ENCODE data around the gene PDE9A.
A peak's percentile ranks its signal among the peaks of the same experiment; 100 is the strongest.

Gene PDE9A

DNA sequence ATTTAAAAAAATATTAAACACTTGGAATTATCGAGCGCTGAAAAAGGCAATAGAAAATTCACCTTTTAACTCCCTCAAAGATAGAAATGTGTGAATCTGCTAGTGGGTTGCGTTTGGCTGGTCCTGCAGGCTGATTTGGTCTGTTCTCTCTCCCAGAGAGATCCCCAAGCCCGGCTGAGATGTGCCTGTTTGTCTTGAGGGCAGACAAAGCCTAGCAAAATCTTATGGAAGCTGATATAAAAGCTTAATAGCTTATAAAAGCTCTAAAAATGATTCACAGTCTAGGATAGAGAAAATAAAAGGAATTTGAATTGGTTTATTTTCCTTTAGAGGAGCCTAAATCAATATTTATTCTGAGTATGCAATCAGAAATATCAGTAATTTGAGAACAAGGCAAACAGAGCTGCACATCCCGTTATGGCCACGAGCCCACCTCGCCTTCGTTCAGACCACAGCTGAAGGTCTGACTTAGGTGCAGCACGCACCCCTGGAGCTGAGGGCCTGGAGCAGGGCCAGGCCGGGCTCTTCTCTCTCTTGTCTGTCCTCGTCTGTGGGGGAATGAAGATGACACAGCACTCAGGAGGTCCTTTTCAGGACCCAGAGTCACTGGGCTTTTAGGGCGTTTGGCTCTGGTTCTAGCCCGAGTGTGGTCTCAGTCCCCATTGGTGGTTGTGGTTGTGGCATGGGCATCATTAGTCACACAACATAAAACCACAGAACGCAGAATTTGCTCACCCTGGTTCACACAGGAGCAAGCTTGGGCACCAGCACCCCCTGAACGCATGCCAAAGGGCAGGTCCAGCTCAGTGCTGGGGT is 18.6 kb downstream of the PDE9A start:
- DNase-seq (ENCODE audit: low read depth in 2 of 2), result no peak

DNA sequence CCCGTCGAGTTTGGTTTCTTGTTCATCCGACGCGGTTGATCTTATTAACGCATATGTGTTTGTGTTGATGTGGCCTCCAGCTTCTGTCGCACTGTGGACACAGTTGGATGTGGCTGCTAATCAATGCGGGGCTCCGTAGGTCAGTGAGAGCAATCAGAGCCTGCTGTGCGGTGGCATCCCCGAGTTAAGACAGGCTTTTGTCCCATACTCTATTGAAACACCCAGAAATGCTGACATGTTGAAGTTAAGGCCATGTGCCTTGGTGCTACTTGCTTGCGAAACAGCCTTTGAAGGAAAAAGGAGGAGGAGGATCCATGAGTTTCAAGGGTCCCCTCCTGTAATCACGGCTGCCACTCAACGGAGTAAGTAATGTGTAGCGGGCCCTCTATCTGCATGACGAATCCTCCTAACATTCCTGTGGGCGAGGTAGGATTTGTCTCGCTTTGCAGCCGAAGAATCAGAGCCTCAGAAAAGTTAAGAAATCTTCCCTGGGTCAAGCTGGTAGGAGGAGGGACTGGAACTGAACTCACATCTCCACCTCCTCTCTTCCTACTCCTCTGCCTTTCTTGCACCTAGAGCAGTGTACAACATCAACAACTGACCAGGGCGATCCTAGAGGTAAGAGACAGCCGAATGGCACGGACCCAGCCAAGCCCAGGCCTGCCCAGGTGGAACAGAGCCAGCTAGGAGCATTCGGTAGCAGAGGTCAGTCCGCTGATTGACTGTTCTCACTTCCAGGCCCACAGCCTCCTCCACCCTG is 19.5 kb downstream of the PDE9A start:
- DNase-seq (ENCODE audit: low read depth in 2 of 2), result no peak

DNA sequence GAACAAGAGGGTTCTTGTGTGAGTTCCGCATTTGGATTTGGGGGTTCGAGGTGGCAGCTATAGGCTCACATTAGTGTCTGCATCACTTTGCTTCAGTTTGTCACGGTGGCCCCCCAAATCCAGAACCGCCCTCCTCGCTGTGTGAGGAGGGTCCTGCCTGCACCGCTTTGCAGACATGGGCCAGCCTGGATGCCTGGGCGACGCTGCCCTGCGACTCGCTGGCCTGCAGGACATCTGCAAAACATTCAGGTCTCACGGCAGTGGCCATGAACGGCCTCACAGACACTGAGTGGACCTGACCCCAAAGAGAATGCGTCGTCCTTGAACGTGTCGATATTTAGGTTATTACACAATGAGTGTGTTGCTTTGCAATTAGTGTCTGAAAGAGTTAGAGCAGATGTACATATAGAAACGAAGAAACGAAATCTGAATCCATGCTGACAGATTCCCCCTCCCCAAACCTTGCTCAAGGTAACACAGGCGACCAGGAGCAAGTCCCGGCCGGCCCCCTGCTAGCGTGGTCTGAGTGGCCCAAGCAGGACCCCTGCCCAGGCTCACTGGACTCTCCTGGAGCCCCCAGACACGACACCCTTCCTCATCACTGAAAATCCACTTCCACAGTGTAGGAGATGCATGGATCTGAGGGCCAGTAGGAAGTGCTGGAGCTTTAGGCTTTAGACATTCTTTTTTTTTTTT is 20.4 kb downstream of the PDE9A start:
- DNase-seq (ENCODE audit: low read depth in 2 of 2), result no peak

DNA sequence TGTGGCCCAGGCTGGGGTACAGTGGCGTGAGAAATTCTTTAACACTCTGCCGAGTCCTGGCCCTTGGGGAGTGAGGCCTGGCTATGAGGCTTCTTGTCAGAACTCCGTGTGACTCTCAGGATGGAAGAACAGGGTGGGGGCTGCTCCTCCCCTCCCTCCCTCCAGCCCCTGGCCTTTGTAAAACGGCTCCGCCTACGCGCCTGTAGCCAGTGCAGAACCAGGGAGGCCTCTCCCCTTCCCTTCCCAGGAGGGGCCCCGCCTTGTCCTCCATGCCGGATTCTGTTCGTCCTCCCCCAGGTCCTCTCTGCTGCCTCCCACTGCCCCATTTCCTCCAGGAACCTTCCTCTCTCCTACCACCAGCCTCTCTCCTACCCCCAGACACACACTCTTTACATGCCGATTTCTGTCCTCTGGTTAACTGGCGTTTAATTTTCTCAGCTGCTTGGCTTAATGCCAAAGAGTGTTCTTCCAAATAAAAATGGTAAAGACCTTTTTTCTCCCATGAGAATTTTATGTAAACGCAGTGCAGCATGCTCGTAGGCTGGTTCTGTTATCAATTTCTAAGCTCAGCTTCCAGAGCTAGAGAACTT is 21.0 kb downstream of the PDE9A start:
- DNase-seq (ENCODE audit: low read depth in 2 of 2), result no peak

DNA sequence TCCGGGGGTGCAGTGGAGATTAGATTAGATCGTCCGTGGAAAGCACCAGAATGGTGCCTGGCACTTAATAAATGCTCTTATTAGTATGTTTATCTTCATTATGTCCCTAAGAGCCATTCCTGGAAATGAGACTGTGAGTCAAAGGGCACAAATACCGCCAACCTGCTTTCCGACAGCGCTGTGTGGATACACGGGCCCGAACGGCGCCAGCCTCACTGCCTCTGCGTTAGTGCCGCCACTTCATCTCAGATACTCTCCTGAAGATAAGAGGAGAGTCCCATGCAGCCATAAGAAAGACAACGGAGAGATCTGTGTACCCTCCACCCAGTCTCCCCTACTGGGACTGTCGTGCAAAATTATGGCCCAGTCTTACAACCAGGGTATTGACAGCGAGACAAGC is 22.0 kb downstream of the PDE9A start:
- no peak for DNase-seq (ENCODE audit: low read depth in 2 of 2)

DNA sequence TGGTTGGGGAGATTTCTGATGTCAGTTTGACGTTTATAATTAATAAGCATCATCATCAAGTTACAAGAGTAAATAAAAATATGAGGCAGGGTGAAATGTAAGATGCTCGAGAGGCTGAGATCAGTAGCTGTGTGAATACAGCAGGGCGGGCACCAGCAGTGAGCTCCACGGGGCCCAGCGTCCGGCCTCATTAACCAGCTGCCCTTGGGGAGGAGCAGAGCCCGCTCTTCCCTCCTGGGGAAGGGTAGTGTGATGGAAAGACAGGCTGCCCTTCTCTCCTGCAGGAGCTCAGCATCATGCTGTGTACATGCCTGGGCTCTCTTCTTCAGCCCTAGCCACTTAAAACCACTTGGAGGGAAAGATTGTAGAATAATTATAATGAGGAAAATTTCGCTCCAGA is 23.4 kb downstream of the PDE9A start:
- DNase-seq (ENCODE audit: low read depth in 2 of 2), result no peak

DNA sequence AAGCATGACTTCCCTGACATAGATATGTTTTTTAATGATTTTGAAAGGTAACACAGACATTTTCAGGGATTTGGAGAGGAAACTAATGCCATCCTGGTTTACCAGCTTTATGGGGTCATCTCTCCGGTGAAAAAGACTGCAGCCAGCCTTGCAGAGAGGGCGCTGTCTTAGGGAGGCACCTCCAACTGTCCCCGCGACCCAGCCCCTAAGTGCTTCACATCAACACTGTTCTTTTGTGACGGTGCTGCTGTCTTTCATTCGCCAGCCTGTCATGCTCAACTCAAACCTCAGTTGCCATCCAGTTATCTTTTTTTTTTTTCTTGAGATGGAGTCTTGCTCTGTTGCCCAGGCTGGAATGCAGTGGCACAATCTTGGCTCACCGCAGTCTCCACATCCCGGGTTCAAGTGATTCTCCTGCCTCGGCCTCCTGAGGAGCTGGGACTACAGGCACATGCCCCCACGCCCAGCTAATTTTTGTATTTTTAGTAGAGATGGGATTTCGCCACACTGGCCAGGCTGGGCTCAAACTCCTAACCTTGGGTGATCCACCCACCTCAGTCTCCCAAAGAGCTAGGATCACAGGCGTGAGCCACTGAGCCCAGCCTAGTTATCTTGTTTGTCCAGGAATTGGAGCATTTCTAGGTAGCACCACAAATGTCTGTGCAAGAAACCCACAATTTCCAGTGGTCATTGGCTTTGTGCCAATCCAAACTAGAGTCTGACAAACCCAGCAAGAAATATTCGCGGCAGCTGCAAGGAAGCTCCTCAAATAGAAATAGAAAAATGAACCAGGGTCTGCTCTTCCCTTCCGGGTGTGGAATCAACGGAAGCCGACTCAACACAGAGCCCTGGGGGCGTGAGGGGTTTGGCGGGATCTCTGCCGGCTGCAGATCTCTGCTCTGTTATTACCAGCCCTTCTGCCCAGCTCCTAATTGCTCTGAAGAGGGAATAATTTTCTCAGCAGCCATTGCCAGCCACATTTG is 24.2 kb downstream of the PDE9A start:
- no peak for DNase-seq (ENCODE audit: low read depth in 2 of 2)

DNA sequence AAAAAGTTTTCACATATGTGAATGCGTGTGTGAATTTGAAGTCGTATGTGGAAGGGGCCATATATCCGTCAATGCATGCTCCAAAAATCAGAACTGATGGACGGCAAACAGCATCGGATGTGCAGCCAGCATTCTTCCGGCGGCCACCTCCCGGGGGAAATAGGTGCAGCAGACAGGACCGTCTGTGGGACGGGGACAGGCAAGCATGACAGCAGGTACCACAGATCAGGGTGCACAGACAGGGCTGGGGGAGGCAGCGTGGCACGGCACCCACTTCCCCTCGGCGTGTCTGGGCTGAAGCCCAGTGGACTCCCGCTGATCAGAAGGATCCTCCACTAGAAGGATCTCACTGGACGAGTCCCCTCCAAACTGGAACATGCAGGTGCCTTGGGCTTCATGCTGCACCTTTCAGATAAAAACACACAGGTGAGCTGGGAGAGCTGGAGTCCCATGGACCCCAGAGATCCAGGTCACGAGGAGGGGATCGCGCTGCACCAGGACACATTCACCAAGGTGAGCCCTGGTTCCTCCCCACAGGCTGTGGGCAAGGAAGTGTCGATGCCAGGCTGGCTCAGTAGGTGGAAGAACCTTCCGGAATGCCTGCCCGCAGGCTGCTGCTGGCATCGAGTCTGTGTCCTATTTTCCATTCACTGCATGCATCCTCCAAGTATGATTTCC is 25.3 kb downstream of the PDE9A start:
- DNase-seq (ENCODE audit: low read depth in 2 of 2), result no peak

DNA sequence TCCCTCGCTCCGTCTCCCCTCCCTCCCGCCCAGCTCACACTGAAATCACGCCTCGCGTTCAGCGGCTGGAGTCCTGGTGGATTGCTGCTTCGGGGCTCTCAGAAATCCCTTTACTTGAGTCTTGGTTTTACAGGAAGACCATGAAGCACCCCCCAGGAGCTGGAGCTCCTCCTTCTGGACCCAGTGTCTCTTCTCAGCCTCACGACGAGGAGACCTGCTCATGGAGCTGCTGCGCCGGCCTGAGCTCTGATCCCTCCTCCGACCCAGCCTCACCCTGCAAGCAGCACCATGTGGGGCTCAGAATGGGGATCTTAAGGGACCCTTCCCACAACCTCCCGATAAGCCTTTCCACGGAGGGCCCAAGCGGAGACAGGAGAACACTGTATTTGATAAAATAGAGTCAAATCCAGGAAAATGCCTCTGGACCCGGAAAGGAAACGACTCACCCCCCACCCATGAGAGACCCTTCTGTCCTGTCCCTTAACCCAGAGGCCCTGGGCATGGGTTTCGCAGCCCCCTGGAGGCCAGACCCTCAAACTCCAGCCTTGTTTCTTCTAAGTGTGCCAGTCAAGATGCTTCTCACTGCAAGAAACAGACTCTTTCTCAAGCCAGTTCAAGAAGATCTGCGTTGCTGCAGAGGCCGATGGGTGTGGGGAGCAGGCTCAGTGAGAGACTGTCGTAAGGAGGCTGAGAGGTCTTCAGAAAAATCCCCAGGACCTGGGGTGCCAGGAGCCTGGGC is 26.1 kb downstream of the PDE9A start:
- DNase-seq (ENCODE audit: low read depth in 2 of 2), result no peak

DNA sequence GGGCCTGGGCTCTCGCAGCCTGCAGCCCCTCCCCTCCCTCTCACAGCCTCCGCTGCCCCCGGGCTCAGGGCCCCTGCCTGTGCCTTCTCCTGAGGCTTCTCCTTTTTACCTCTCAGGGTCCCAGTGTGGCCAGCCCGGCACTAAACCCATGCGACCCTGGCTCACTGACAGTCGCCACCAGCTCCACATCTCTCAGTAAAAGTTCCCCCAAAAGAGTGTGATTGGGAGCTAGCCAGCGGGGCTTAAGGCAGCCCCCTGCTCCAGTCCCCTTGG is 26.6 kb downstream of the PDE9A start:
- DNase-seq (ENCODE audit: low read depth in 2 of 2), result no peak

DNA sequence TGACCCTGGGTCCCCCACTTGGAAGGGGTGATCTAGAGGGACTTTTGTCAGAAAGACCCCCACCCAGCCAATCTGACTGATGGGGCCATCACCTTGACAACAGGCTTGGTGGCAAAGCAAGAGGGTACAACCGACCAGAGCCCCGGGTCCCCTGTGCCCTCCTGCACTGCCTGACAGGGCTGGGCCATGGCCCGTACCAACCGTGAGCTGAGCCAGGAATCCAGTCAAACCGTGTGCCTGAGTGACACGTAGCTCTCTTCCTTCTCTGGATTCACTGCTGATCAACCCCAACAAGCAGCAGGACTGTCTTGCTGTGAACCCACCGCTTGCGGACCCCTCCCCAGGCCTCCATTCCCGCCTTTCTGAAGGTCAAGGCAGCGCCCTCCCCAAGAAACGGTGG is 27.0 kb downstream of the PDE9A start:
- DNase-seq (ENCODE audit: low read depth in 2 of 2), result no peak

DNA sequence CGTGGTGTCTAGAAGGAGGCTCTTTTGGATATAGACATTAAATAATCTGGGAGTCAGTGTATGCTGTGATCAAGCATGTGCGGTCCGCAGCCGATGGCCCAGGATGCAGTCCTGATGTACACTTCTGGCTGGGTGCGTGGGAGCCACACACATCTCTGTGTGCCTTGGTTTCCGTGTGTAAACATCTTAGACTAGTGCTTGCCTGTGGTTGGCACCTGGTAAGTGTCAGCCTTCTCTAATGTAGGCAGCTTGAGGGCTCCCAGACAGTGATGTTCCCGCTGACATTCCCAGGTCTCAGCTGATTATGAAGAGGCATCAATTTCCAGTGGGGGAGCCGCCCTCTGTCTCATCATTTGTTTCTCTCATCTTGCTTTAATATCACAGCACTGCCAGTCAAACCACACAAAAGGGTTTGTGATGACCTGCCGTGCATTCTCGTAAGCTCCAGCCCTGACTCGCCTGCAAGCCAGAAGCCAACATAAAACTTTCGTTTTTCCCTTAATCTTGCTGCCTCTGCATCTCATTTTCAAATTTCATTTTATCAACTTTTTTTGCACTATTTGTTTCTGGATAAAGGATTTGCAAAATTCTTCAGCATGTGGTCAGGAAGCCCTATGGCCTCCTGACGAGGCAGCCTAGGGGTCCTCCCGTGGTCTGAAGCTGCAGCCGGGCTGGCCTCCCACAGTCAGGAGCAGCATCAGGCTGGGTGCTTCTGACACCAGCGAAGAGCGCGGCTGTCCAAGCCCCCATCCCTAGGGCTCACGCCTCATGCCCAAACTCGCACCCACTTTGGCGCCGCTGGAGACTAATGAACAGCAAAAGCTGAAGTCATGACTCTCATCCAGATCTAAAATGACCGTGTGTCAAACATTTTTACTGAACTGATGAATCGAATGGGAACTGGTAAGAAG is 28.1 kb downstream of the PDE9A start:
- DNase-seq (ENCODE audit: low read depth in 2 of 2), result no peak

DNA sequence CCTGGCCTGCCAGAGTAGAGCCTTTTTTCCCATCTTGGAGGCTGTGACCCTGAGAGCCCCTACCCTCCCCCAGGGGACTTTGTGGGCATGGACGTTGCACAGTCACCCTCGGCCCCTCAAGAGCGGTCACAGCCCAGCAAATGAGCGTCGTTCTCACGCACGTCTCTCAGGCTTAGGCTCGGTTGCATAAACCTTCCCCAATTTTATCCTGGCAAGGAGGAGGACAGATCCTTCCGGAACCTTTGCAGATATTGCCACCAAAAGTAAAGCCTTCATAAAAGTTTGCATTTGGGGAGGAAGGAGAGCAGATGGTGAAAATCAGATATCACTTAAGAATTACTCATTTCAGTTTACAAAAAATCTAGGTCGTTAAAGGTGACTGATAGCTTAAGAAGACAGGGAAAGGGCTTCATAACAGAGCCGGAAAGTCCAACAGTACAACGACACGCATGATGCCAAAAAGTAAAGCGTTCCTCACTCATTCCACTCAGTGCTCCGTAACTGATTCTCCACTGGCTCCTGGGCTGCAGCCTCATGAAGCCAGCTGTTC is 29.3 kb downstream of the PDE9A start:
- DNase-seq (ENCODE audit: low read depth in 2 of 2), result no peak

DNA sequence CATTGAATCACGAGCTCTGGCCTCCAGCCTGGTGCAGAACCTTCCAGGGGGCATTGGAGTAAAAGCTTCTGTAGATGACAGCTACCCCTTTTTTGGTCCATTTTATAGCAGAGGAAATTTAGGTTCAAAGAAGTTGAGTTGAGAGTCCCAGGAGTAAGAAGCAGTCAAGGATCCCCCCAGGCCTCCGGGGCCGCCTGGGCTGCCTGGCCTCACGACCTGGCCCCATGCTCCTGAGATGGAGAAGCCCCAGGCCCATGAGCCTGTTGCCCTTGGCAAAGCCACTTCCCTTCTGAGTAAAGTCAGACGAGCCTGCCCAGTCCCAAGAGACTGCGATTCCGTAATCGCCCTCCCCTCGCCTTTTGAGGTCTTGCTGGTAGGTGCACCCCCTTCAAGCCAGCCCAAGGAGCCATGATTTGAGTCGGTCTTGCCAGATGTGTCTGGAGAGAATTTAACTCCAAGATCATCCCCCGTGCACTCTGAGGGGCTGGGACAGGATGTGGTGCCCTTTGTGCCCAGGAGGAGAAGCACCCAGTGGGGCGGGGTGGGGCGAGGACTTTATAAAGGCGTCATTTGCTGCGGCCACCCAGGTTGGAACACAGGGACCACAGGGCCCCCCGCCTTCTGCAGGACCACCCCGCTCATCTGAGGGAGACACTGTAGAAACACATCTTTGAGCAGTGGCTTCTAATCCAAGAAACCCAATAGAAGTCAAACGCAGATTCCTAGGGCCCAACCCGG is 30.1 kb downstream of the PDE9A start:
- no peak for DNase-seq (ENCODE audit: low read depth in 2 of 2)

DNA sequence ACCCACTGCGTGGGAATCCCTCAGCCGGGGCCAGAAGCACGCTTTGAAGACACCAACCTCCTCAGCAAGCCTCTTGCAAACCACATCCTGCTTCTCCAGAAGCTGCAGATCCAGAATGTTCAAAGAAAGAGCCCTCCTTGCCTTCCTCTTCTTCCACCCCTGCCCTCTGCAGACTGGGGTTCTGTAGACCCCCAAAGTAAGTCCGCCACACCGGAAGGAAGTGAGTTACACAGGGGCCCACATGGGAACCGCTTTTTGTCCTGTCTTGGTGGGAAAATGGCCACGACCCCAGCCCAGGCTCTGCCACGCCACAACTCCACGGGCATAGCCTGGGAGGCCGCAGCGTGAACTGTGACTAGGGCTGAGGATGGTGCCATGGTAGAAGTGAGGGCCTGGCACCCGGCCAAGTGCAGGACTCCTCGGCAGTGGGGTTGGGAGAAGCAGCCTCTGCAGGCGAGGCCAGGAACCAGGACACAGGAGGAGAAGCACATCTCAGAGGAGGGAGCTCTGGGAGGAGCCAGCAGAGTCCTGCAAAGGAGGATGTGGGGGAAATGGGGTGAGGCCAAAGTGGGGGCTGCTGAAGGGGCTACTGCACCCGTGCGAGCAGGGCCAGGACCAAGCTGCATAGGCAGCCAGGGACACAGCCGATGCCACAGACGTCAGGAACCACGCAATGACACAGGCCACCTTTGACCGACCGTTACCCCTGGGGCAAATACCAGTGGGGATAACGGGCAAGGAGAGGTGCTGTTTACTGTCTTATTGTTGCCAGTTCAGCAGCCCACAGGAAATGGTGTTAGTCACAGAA is 30.9 kb downstream of the PDE9A start:
- DNase-seq (ENCODE audit: low read depth in 2 of 2), result peak; percentile 30 to 43

DNA sequence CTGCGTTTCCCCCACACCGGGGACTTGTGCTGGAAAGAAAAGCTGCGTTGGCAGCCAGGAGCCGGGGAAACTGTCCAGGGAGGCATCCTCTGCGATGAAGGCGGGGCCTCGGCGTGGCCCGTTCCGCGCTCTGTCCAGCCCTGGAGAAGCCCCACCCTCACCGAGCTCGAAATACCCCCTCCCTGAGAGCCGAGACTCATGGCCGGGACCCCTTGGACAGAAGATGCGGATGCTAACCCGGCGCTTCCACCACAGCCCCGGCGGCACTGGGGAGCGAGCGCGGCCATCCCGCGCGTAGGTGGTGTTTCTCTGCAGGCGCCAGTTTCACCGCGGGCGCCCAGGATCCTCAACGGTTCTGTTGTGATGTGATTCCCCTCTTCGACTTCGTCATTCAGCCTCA is 31.6 kb downstream of the PDE9A start:
- no peak for DNase-seq (ENCODE audit: low read depth in 2 of 2)

DNA sequence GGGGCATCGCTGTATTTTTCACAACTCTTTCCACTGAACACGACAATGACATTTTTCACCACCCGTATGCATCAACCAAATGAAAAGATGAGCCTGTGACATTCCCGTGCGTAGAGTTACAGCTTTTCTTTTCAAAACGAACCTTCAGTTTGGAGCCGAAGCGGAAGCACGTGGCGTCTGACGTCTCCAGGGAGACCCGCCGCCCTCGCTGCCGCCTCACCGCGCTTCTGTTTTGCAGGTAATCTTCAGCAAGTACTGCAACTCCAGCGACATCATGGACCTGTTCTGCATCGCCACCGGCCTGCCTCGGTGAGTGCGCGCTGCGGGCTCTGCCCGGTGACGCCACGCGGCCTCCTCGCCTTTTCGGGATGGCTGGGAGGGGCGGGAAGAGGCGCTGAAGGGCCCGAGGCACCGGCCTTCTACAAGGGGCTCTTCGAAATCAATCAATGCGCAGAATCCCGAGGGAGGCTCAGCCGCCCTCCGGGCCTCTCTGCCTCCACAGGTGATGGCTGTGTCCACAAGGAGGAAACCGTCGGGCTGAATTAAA is 32.6 kb downstream of the PDE9A start:
- DNase-seq (ENCODE audit: low read depth in 2 of 2), result no peak

Data from stimulated activated CD4-positive, alpha-beta T cell treated with anti-CD3 and anti-CD28 coated beads, Interleukin-4, amount 100 ng/mL, for 48 hours (primary cell).